Mesenchymal stem cell (in vitro differentiated cells and primary cell): ENCODE data around the gene ATP6V0C.

Experiments used
- DNase-seq: peaks from one replicate; pipeline ENCODE4 v3.0.0-alpha.2; 2013
- H2AFZ ChIP-seq: one replicate; pipeline ENCODE4 v1.6.1; 2013; ENCODE audit warnings: low read depth, mild to moderate bottlenecking, control low read depth, inconsistent platforms, low read length, moderate library complexity
- H2AK5ac ChIP-seq: 2 replicates; pipeline ENCODE4 v1.6.1; 2013; ENCODE audit warnings: low read length, moderate library complexity, mild to moderate bottlenecking, inconsistent platforms; ENCODE audit not compliant: severe bottlenecking
- H2BK120ac ChIP-seq: one replicate; pipeline ENCODE4 v1.6.1; 2013; ENCODE audit warnings: low read depth, mild to moderate bottlenecking, inconsistent platforms, low read length, moderate library complexity
- H2BK12ac ChIP-seq, 2 experiments: one replicate each; pipeline ENCODE4 v1.6.1; 2013; ENCODE audit warnings: inconsistent platforms in 2 of 2, low read length in 2 of 2, mild to moderate bottlenecking in 2 of 2, moderate library complexity in 2 of 2, control low read depth in 1 of 2
- H2BK15ac ChIP-seq: one replicate; pipeline ENCODE4 v1.6.1; 2013; ENCODE audit warnings: mild to moderate bottlenecking, low read depth, inconsistent platforms; ENCODE audit not compliant: poor library complexity, severe bottlenecking
- H2BK5ac ChIP-seq: 2 replicates; pipeline ENCODE4 v1.6.1; 2013; ENCODE audit warnings: low read depth, mild to moderate bottlenecking, low read length, control low read depth, inconsistent platforms; ENCODE audit not compliant: poor library complexity, severe bottlenecking
- H3K14ac ChIP-seq, 2 experiments: one replicate each; pipeline ENCODE4 v1.6.1; 2013; ENCODE audit warnings: inconsistent platforms in 2 of 2, low read length in 2 of 2, control low read depth in 1 of 2, mild to moderate bottlenecking in 1 of 2, moderate library complexity in 1 of 2
- H3K18ac ChIP-seq, 2 experiments: one replicate each; pipeline ENCODE4 v1.6.1; 2013; ENCODE audit warnings: inconsistent platforms in 2 of 2, low read length in 2 of 2, control low read depth in 1 of 2, low read depth in 1 of 2, mild to moderate bottlenecking in 1 of 2
- H3K23ac ChIP-seq, 2 experiments: one replicate each; pipeline ENCODE4 v1.6.1; 2013; ENCODE audit warnings: inconsistent platforms in 2 of 2, low read length in 2 of 2, mild to moderate bottlenecking in 2 of 2, moderate library complexity in 2 of 2, control low read depth in 1 of 2
- H3K27ac ChIP-seq: 2 replicates; pipeline ENCODE4 v1.5.1; 2013; ENCODE audit warnings: mild to moderate bottlenecking, moderate library complexity, low read length, control low read depth, inconsistent platforms; ENCODE audit not compliant: poor library complexity, severe bottlenecking
- H3K27me3 ChIP-seq, 2 experiments: 2 replicates each; pipeline versions ENCODE4 v1.6.1 to v1.7.0; 2013; ENCODE audit warnings: low read length in 2 of 2, mild to moderate bottlenecking in 2 of 2, moderate library complexity in 2 of 2, control low read depth in 1 of 2, inconsistent platforms in 1 of 2; ENCODE audit not compliant: control insufficient read depth in 1 of 2, insufficient read depth in 1 of 2
- H3K36me3 ChIP-seq, 2 experiments: 2 replicates each; pipeline versions ENCODE4 v1.6.1 to v1.7.0; 2013; ENCODE audit warnings: low read length in 2 of 2, control low read depth in 1 of 2, inconsistent platforms in 1 of 2, low read depth in 1 of 2, mild to moderate bottlenecking in 1 of 2; ENCODE audit not compliant: insufficient read depth in 2 of 2, control insufficient read depth in 1 of 2
- H3K4ac ChIP-seq, 2 experiments: one replicate each; pipeline ENCODE4 v1.6.1; 2013; ENCODE audit warnings: inconsistent platforms in 2 of 2, low read length in 2 of 2, mild to moderate bottlenecking in 2 of 2, moderate library complexity in 2 of 2, control low read depth in 1 of 2, low read depth in 1 of 2
- H3K4me1 ChIP-seq: 2 replicates; pipeline ENCODE4 v1.6.1; 2013; ENCODE audit warnings: low read depth, low read length, control low read depth; ENCODE audit not compliant: control insufficient read depth, insufficient read depth
- H3K4me2 ChIP-seq: 2 replicates; pipeline ENCODE4 v1.6.1; 2013; ENCODE audit warnings: low read length, mild to moderate bottlenecking, inconsistent platforms; ENCODE audit not compliant: poor library complexity, severe bottlenecking
- H3K4me3 ChIP-seq, 2 experiments: 2 replicates each; pipeline versions ENCODE4 v1.5.1 to v1.7.0; 2013; ENCODE audit warnings: low read length in 2 of 2, mild to moderate bottlenecking in 2 of 2, control low read depth in 1 of 2, low read depth in 1 of 2; ENCODE audit not compliant: insufficient read depth in 1 of 2
- H3K79me1 ChIP-seq: replicated peaks from 2 replicates; pipeline ENCODE4 v1.6.1; 2013; ENCODE audit warnings: mild to moderate bottlenecking, control low read depth, low read length, inconsistent platforms; ENCODE audit not compliant: poor library complexity, severe bottlenecking
- H3K9ac ChIP-seq: 2 replicates; pipeline ENCODE4 v1.7.0; 2013; ENCODE audit warnings: mild to moderate bottlenecking, low read length, moderate library complexity
- H3K9me3 ChIP-seq: 2 replicates; pipeline ENCODE4 v1.7.0; 2013; ENCODE audit warnings: mild to moderate bottlenecking, low read length; ENCODE audit not compliant: control insufficient read depth
- H4K8ac ChIP-seq: one replicate; pipeline ENCODE4 v1.6.1; 2013; ENCODE audit warnings: inconsistent platforms, mild to moderate bottlenecking, low read length, moderate library complexity
- H4K91ac ChIP-seq: one replicate; pipeline ENCODE4 v1.6.1; 2013; ENCODE audit warnings: mild to moderate bottlenecking, low read length, inconsistent platforms
- WGBS: methylation state at CpG from one replicate; pipeline ENCODE4 v1.1.7; 2013; ENCODE audit warnings: mixed read lengths; 5-methylcytosine and 5-hydroxymethylcytosine counted together

ATP6V0C gene

DNA sequence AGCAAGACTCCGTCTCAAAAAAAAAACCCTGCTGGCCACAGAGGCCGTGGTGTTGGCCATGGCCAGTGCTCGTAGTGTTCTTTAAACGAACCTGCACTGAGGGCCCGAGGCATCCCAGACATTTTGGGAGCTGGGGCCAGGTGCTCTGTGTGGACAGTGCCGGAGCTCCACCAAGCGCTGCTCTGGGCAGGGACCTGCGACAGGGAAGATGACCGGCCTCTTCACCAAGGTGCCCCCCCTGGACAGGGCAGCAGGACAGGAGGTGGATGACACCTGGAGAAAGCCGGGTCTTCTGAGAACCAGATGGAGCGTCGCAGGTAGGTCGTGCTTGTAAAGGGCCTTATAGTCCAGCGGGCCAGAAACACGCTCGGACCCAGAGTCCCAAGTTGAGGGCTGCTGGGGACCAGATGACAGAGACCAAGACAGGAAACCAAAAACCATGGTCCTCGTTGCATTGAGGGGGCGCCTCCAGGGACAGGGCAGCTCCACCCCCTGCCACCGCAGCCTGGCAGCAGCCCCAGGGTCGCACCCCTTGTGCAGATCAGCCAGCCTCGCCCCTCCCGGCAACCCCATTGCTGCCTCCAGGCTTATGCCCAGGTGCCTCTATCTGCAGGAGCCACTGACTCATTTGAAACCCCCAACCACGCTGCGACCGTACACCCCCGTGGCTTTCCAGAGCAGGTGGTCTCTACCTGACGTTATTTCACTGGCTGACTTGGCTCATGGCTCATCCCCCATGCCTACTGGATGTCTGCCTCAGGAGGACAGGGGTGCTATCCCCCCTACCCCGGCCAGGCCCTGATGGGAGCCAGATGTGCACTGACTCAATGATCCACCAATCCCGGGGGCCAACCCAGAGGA lies 46.9 kb upstream of the ATP6V0C start:
- Histone ChIP-seq H2BK12ac (peak overlapping the region in 1 of 2 experiments; percentile 24), H3K23ac (peak overlapping the region in 1 of 2 experiments; percentile 26), H4K91ac (no peak overlapping the region), H3K27ac (no peak overlapping the region), H3K4me3 (peak overlapping the region in 1 of 2 experiments; percentile 74), H2BK120ac (no peak overlapping the region), H3K36me3 (peaks cover 0 to 6% of the 10 kb centered on the region in 2 experiments), H3K4me1 (peaks cover 40% of the 10 kb centered on the region), H2AFZ (peak overlapping the region; percentile 36), H2AK5ac (no peak overlapping the region), H4K8ac (peak overlapping the region; percentile 46), H3K14ac (no peak overlapping the region), H3K9ac (peak overlapping the region; percentile 77), H2BK15ac (no peak overlapping the region), H3K4ac (peak overlapping the region in 1 of 2 experiments; percentile 32), H3K9me3 (no peaks in the 10 kb centered on the region), H3K79me1 (no peaks in the 10 kb centered on the region), H3K27me3 (peaks cover 19 to 21% of the 10 kb centered on the region in 2 experiments), H3K4me2 (peak overlapping the region; percentile 97), H2BK5ac (no peak overlapping the region), H3K18ac (peak overlapping the region in 1 of 2 experiments; percentile 28)
- no peak for DNase-seq
- 89% methylated on average over 29 of the region's 29 CpGs for WGBS

DNA sequence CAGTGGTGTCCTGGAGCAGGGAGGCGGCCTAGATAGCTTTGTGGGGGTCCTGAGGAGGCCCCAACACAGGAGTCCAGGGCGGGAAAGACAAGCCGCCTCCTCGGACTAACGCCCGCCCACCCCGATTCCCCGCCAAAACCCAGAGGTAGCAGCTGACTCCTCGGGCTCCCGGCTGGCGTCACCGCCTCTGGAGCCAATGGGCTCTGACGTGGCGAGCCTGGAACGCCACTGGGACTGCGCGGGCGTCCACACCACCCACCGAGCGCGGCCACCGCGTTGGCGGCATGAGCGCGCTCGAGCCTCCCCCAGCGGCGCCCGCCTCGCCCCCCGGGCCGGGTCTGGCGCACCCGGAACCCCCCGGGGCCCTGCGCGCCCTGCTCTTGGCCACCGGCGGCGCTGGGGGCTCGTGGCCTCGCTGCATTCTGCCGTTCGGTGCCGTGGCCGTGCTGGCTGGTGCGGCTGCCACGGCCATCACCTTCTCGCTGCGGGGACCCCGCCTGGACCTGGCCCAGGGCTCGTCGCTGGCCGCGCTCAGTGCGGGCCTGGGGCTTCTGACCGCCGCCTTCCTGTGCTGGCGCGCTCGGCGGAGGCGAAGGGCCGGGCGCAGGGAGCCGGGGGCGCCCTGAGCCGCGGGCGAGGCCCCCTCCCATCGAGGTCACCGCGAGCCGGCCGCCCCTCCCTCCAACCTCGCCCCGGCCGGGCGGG lies 46.1 kb upstream of the ATP6V0C start:
- WGBS, result under 1% methylated on average over 64 of the region's 80 CpGs

DNA sequence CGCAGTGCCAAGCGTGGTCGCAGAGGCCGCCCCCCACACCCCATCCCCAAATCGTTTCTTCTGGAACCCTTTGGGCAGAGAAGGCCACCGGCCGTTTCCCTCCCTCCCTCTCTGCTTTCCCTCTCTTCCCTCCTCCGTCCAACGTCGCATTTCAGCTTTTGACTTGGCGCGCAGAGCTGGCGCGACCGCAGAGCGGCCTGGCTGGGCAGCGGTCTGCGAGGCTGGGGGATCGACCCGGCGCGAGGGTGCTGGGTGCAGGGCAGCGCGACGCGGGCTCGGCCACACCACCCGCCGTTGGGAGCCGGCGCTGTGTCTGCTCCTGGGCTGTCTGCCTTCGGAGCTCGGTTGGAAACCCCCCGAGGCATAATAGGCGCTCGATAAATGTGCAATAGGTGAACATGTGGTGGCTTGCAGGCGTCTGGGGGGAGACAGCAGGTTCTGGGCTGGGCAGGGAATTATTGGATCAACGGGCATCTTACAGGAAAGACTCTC lies 45.5 kb upstream of the ATP6V0C start:
- H2BK12ac ChIP-seq, result peak overlapping the region in 1 of 2 experiments; percentile 55
- peak overlapping the region in 1 of 2 experiments; percentile 87 for H3K23ac ChIP-seq
- H3K27ac ChIP-seq, result no peak overlapping the region
- H3K18ac ChIP-seq, result peak overlapping the region; percentile 91 to 96
- peak overlapping the region in 1 of 2 experiments; percentile 78 for H3K14ac ChIP-seq
- peak overlapping the region; percentile 56 to 74 for H3K4me3 ChIP-seq
- no peak overlapping the region for H2AK5ac ChIP-seq
- peak overlapping the region; percentile 94 for H4K8ac ChIP-seq
- H3K9ac ChIP-seq, result peak overlapping the region; percentile 77
- peaks cover 2% of the 10 kb centered on the region for H3K79me1 ChIP-seq
- H3K4me1 ChIP-seq, result peaks cover 47% of the 10 kb centered on the region
- peak overlapping the region; percentile 27 for H2BK120ac ChIP-seq
- peak; percentile 55 for DNase-seq
- peak overlapping the region in 1 of 2 experiments; percentile 86 for H3K4ac ChIP-seq
- H2AFZ ChIP-seq, result peak overlapping the region; percentile 86
- H2BK15ac ChIP-seq, result peak overlapping the region; percentile 34
- H4K91ac ChIP-seq, result peak overlapping the region; percentile 90
- no peaks in the 10 kb centered on the region for H3K9me3 ChIP-seq
- WGBS, result under 1% methylated on average over 31 of the region's 38 CpGs
- peak overlapping the region; percentile 97 for H3K4me2 ChIP-seq
- peaks cover 0 to 9% of the 10 kb centered on the region in 2 experiments for H3K36me3 ChIP-seq
- peaks cover 23 to 35% of the 10 kb centered on the region in 2 experiments for H3K27me3 ChIP-seq
- H2BK5ac ChIP-seq, result peak overlapping the region; percentile 8

More for the DNA sequence above, 46.1 kb upstream of the ATP6V0C start:
- Histone ChIP-seq H2AFZ (peak overlapping the region; percentile 86), H2BK5ac (no peak overlapping the region), H3K9me3 (no peaks in the 10 kb centered on the region), H4K91ac (peak overlapping the region; percentile 90), H3K18ac (peak overlapping the region; percentile 91 to 96), H4K8ac (peak overlapping the region; percentile 94), H3K4me2 (peak overlapping the region; percentile 97), H3K4ac (peak overlapping the region; percentile 42 to 86), H3K27ac (no peak overlapping the region), H3K36me3 (peaks cover 0 to 9% of the 10 kb centered on the region in 2 experiments), H3K79me1 (peaks cover 2% of the 10 kb centered on the region), H2AK5ac (no peak overlapping the region), H3K23ac (peak overlapping the region in 1 of 2 experiments; percentile 77), H3K4me1 (peaks cover 41% of the 10 kb centered on the region), H3K14ac (peak overlapping the region in 1 of 2 experiments; percentile 78), H3K27me3 (peaks cover 23 to 29% of the 10 kb centered on the region in 2 experiments), H2BK12ac (peak overlapping the region in 1 of 2 experiments; percentile 87), H3K4me3 (peak overlapping the region; percentile 56 to 74), H3K9ac (peak overlapping the region; percentile 77), H2BK120ac (peak overlapping the region; percentile 27), H2BK15ac (peak overlapping the region; percentile 73)
- peak; percentile 70 for DNase-seq
